WTC11 (cell line): Measurements from ENCODE around the gene FAM216B. TPM values are rescaled to one million over a fixed set of nuclear protein-coding genes. Genes with fewer than 3 reads are reported as not detected.

Source experiments
- ATAC-seq: fragments of 200-7000 bp; cut with Tn5 transposase; 2 replicates; pipeline ENCODE4 v1.10.0; 2021; ENCODE audit warnings: mild to moderate bottlenecking, moderate library complexity
- CTCF ChIA-PET: fragments of 300-600 bp; sonication (Branson Sonifier 250); formaldehyde crosslinking; loops from one replicate; lab custom pipeline; 2021; ENCODE audit warnings: antibody characterized with exemption; lab: Charles Lee
- POLR2A ChIA-PET: fragments of 350-600 bp; sonication (Branson Sonifier 250); formaldehyde crosslinking; loops from one replicate; lab custom pipeline; 2021; ENCODE audit warnings: antibody characterized with exemption; lab: Charles Lee
- DNase-seq: peaks from one replicate; pipeline ENCODE4 v3.0.0; 2021; ENCODE audit warnings: low spot score
- H3K27ac Mint-ChIP-seq: 2 replicates; pipeline ENCODE4 v1.8.0; 2021; ENCODE audit warnings: mixed read lengths
- H3K27me3 Mint-ChIP-seq: 2 replicates; pipeline ENCODE4 v1.8.0; 2021; ENCODE audit warnings: low read depth, mild to moderate bottlenecking, moderate library complexity, mixed read lengths
- H3K36me3 Mint-ChIP-seq: 2 replicates; pipeline ENCODE4 v1.8.0; 2021; ENCODE audit warnings: mixed read lengths
- H3K4me1 Mint-ChIP-seq: 2 replicates; pipeline ENCODE4 v1.8.0; 2022; ENCODE audit warnings: mixed read lengths
- H3K4me3 Mint-ChIP-seq: 2 replicates; pipeline ENCODE4 v1.8.0; 2021; ENCODE audit warnings: mild to moderate bottlenecking, moderate library complexity, mixed read lengths
- H3K9me3 Mint-ChIP-seq: 2 replicates; pipeline ENCODE4 v1.8.0; 2021; ENCODE audit warnings: mixed read lengths
- ATF3 ChIP-seq: sonication (generic); formaldehyde crosslinking; conservative IDR thresholded peaks from 2 replicates; pipeline ENCODE4 v1.8.1; 2022; ENCODE audit warnings: mild to moderate bottlenecking, missing genetic modification reagents
- CBFB ChIP-seq: sonication (generic); formaldehyde crosslinking; IDR thresholded peaks from 2 replicates; pipeline ENCODE4 v1.8.1; 2022; ENCODE audit warnings: mild to moderate bottlenecking, low read depth, missing genetic modification reagents
- CREM ChIP-seq: sonication (generic); formaldehyde crosslinking; IDR thresholded peaks from 2 replicates; pipeline ENCODE4 v1.8.1; 2022; ENCODE audit warnings: mild to moderate bottlenecking, missing genetic modification reagents, moderate library complexity
- E2F4 ChIP-seq: sonication (generic); formaldehyde crosslinking; IDR thresholded peaks from 2 replicates; pipeline ENCODE4 v1.8.1; 2022; ENCODE audit warnings: low read depth, mild to moderate bottlenecking, moderate library complexity, missing genetic modification reagents, borderline replicate concordance
- E2F5 ChIP-seq: sonication (generic); formaldehyde crosslinking; IDR thresholded peaks from 2 replicates; pipeline ENCODE4 v1.8.1; 2022; ENCODE audit warnings: mild to moderate bottlenecking, moderate library complexity, missing genetic modification reagents
- ERG ChIP-seq: fragments of 250-450 bp; sonication (Bioruptor Pico); IDR thresholded peaks from 2 replicates; pipeline ENCODE4 v1.8.0; 2021; ENCODE audit warnings: mild to moderate bottlenecking
- FOXJ3 ChIP-seq: sonication (generic); formaldehyde crosslinking; IDR thresholded peaks from 2 replicates; pipeline ENCODE4 v1.9.0; 2021; ENCODE audit warnings: missing genetic modification reagents, mild to moderate bottlenecking, borderline replicate concordance
- GABPB1 ChIP-seq: sonication (generic); formaldehyde crosslinking; IDR thresholded peaks from 2 replicates; pipeline ENCODE4 v1.8.1; 2023; ENCODE audit warnings: mild to moderate bottlenecking, missing genetic modification reagents
- GRHL2 ChIP-seq: fragments of 250-450 bp; sonication (Bioruptor Pico); IDR thresholded peaks from 2 replicates; pipeline ENCODE4 v1.8.0; 2022; ENCODE audit warnings: mild to moderate bottlenecking, moderate library complexity; ENCODE audit not compliant: insufficient replicate concordance, severe bottlenecking
- HMGA2 ChIP-seq: fragments of 250-450 bp; sonication (Bioruptor Pico); IDR thresholded peaks from 2 replicates; pipeline ENCODE4 v1.4.0; 2021; ENCODE audit warnings: mild to moderate bottlenecking, moderate library complexity
- JAZF1 ChIP-seq: fragments of 250-450 bp; sonication (Bioruptor Pico); IDR thresholded peaks from 2 replicates; pipeline ENCODE4 v1.9.0; 2021; ENCODE audit warnings: moderate library complexity, mild to moderate bottlenecking, inconsistent platforms
- JUN ChIP-seq: sonication (generic); formaldehyde crosslinking; IDR thresholded peaks from 2 replicates; pipeline ENCODE4 v1.8.0; 2023; ENCODE audit warnings: mild to moderate bottlenecking, missing genetic modification reagents
- OVOL2 ChIP-seq: fragments of 250-450 bp; sonication (Bioruptor Pico); IDR thresholded peaks from 2 replicates; pipeline ENCODE4 v1.9.0; 2021; ENCODE audit warnings: mild to moderate bottlenecking, borderline replicate concordance
- PRDM15 ChIP-seq: sonication (generic); formaldehyde crosslinking; IDR thresholded peaks from 2 replicates; pipeline ENCODE4 v1.8.0; 2022; ENCODE audit warnings: missing genetic modification reagents
- SMAD3 ChIP-seq: sonication (generic); formaldehyde crosslinking; IDR thresholded peaks from 2 replicates; pipeline ENCODE4 v1.8.0; 2022; ENCODE audit warnings: missing genetic modification reagents, mild to moderate bottlenecking, borderline replicate concordance
- SP1 ChIP-seq: sonication (generic); formaldehyde crosslinking; conservative IDR thresholded peaks from 2 replicates; pipeline ENCODE4 v1.8.1; 2022; ENCODE audit warnings: missing genetic modification reagents
- USF1 ChIP-seq: sonication (generic); formaldehyde crosslinking; IDR thresholded peaks from 2 replicates; pipeline ENCODE4 v1.8.0; 2022; ENCODE audit warnings: mild to moderate bottlenecking, missing genetic modification reagents
- ZNF138 ChIP-seq: sonication (generic); formaldehyde crosslinking; conservative IDR thresholded peaks from 2 replicates; pipeline ENCODE4 v1.8.1; 2022; ENCODE audit warnings: mild to moderate bottlenecking, moderate library complexity, missing genetic modification reagents
- ZNF317 ChIP-seq: sonication (generic); formaldehyde crosslinking; IDR thresholded peaks from 2 replicates; pipeline ENCODE4 v1.8.1; 2023; ENCODE audit warnings: low read depth, mild to moderate bottlenecking, moderate library complexity, missing genetic modification reagents, borderline replicate concordance
- ZNF512 ChIP-seq: sonication (generic); formaldehyde crosslinking; IDR thresholded peaks from 2 replicates; pipeline ENCODE4 v1.8.1; 2022; ENCODE audit warnings: missing genetic modification reagents, borderline replicate concordance
- ZSCAN18 ChIP-seq: fragments of 250-450 bp; sonication (Bioruptor Pico); IDR thresholded peaks from 2 replicates; pipeline ENCODE4 v2.1.2; 2022; ENCODE audit warnings: mild to moderate bottlenecking, moderate library complexity
- total RNA-seq: library from RNA; stranded (reverse); gene quantifications from 3 replicates; pipeline ENCODE4 v1.2.3, GENCODE V29; 2021

Gene FAM216B
- total RNA-seq, 1 experiment from 2014 or later: not detected

- TF ChIP-seq ERG (CRISPR knock-in tag) (no peak), ZNF138 (no peak), E2F5 (no peak), USF1 (CRISPR knock-in tag) (no peak), JUN (CRISPR knock-in tag) (no peak), CREM (CRISPR knock-in tag) (no peak)
- TF ChIP-seq, all 79 proteins: peak for 0
These were observed 1.3 kb upstream of the FAM216B start for GRCh38 chr13:42780044-42780443.

GRCh38 chr13:42786715-42787114 is 5.3 kb downstream of the FAM216B start:
- H3K27ac Mint-ChIP-seq: no peak overlapping the region
- POLR2A ChIA-PET: no interaction called here
- H3K4me3 Mint-ChIP-seq: no peak overlapping the region
- no peak for DNase-seq
- no peak for ATAC-seq
- CTCF ChIA-PET: interaction anchor here (1.0 kb wide), 1 partner anchor 10 kb away, joined by 3 read pairs; no protein-coding TSS in a partner anchor
- no peaks in the 10 kb centered on the region for H3K27me3 Mint-ChIP-seq
- TF ChIP-seq JAZF1 (CRISPR knock-in tag): no peak
- no peak for TF ChIP-seq SP1
- TF ChIP-seq ATF3 (CRISPR knock-in tag): no peak
- no peak for TF ChIP-seq FOXJ3 (CRISPR knock-in tag)
- TF ChIP-seq CBFB (CRISPR knock-in tag): no peak
- TF ChIP-seq ZNF512 (CRISPR knock-in tag): no peak
- TF ChIP-seq SMAD3 (CRISPR knock-in tag): no peak
- TF ChIP-seq GRHL2 (CRISPR knock-in tag): no peak
- no peak for TF ChIP-seq PRDM15 (CRISPR knock-in tag)
- no peak for TF ChIP-seq ZSCAN18
- TF ChIP-seq E2F4: no peak
- no peak for TF ChIP-seq ZNF317 (CRISPR knock-in tag)
- no peak for TF ChIP-seq OVOL2 (CRISPR knock-in tag)
- no peak for TF ChIP-seq GABPB1 (CRISPR knock-in tag)
- TF ChIP-seq HMGA2: no peak
- peaks cover 19% of the 10 kb centered on the region for H3K4me1 Mint-ChIP-seq
- no peaks in the 10 kb centered on the region for H3K36me3 Mint-ChIP-seq
- peaks cover 5% of the 10 kb centered on the region for H3K9me3 Mint-ChIP-seq

More at GRCh38 chr13:42780044-42780443, 1.3 kb upstream of the FAM216B start:
- ChIA-PET POLR2A (no interaction called here), CTCF (no interaction called here)
- peaks cover 4% of the 10 kb centered on the region; the same call in 1 of the 2 replicates for H3K27me3 Mint-ChIP-seq
- 0 out of 2 replicates have a peak, but pooled peaks cover 2% of the 10 kb centered on the region for H3K4me1 Mint-ChIP-seq
- ATAC-seq: no peak
- H3K9me3 Mint-ChIP-seq: peaks cover 27% of the 10 kb centered on the region
- no peak overlapping the region for H3K27ac Mint-ChIP-seq
- H3K4me3 Mint-ChIP-seq: no peak overlapping the region
- H3K36me3 Mint-ChIP-seq: peaks cover 11% of the 10 kb centered on the region
- no peak for DNase-seq
